Sigmoid colon (tissue), 4 donors: ENCODE results near the gene PRKG1.

Experiments used
- EP300 ChIP-seq, 4 donors: sonication (generic); formaldehyde crosslinking; IDR thresholded peaks; one replicate each; pipeline ENCODE4 v1.6.1; 2017; ENCODE audit warnings: antibody characterized with exemption in 4 of 4
- POLR2A ChIP-seq, 2 donors: fragments of 450-650 bp; IDR thresholded peaks; one replicate each; pipeline ENCODE4 v1.6.1; 2016; ENCODE audit warnings: antibody characterized with exemption in 2 of 2, mild to moderate bottlenecking in 2 of 2, moderate library complexity in 2 of 2
- POLR2AphosphoS5 ChIP-seq, 4 donors: sonication (generic); formaldehyde crosslinking; IDR thresholded peaks; one replicate each; pipeline ENCODE4 v1.6.1; 2017; ENCODE audit warnings: antibody characterized with exemption in 4 of 4
- TF ChIP-seq, protein P1 (sequence below), 4 experiments: fragments of 450-650 bp in 3 of 4; fragments of 200-600 bp in 1 of 4; IDR thresholded peaks; one replicate each; pipeline ENCODE4 v1.5.1; 2016 to 2019; ENCODE audit warnings: antibody characterized with exemption in 4 of 4, mild to moderate bottlenecking in 3 of 4, moderate library complexity in 2 of 4

DNA sequence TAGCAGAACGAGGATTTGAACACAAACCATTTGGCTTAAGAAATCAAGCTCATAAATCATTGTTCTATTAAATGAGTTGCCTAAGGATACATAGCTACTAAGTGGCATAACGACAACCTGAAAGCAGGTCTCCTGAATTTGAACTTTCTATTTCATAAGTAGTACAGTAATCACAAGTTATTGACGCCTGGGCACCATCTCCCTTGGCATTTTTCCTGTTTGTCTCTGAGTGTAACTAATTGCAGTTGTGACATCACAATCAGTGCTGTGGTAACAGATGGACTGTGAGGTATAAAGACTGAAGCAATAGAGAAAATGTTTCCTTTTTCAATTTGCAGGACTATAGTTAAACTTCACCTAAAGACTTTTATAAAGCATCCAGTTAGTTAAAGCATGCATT lies 631.5 kb downstream of the PRKG1 start:
- TF ChIP-seq, protein P1, sequence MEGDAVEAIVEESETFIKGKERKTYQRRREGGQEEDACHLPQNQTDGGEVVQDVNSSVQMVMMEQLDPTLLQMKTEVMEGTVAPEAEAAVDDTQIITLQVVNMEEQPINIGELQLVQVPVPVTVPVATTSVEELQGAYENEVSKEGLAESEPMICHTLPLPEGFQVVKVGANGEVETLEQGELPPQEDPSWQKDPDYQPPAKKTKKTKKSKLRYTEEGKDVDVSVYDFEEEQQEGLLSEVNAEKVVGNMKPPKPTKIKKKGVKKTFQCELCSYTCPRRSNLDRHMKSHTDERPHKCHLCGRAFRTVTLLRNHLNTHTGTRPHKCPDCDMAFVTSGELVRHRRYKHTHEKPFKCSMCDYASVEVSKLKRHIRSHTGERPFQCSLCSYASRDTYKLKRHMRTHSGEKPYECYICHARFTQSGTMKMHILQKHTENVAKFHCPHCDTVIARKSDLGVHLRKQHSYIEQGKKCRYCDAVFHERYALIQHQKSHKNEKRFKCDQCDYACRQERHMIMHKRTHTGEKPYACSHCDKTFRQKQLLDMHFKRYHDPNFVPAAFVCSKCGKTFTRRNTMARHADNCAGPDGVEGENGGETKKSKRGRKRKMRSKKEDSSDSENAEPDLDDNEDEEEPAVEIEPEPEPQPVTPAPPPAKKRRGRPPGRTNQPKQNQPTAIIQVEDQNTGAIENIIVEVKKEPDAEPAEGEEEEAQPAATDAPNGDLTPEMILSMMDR (IDR thresholded peaks at IDR 0.05): no peak
- TF ChIP-seq POLR2A (IDR thresholded peaks at IDR 0.05) (no peak), EP300 (IDR thresholded peaks at IDR 0.05) (peak in 1 of 4 donors; percentile 55), POLR2AphosphoS5 (IDR thresholded peaks at IDR 0.05) (peak in 3 of 4 donors; percentile 5 to 71 (median 45))
